Esophagus mucosa (tissue), 1 donor: ENCODE data around the gene MRPL40. TPM values are rescaled to one million over a fixed set of nuclear protein-coding genes. Genes with fewer than 3 reads are reported as not detected.

Source experiments
- ATAC-seq: fragments of 200-7000 bp; cut with Tn5 transposase; one replicate; pipeline ENCODE4 v1.9.1; 2020
- total RNA-seq: library from RNA; stranded (reverse); gene quantifications from one replicate; pipeline ENCODE4 v1.2.4, GENCODE V29; 2023
- donor health status: DM: yes; HTN: yes; CAD: no.

The MRPL40 gene
- 26.4 TPM for total RNA-seq

DNA sequence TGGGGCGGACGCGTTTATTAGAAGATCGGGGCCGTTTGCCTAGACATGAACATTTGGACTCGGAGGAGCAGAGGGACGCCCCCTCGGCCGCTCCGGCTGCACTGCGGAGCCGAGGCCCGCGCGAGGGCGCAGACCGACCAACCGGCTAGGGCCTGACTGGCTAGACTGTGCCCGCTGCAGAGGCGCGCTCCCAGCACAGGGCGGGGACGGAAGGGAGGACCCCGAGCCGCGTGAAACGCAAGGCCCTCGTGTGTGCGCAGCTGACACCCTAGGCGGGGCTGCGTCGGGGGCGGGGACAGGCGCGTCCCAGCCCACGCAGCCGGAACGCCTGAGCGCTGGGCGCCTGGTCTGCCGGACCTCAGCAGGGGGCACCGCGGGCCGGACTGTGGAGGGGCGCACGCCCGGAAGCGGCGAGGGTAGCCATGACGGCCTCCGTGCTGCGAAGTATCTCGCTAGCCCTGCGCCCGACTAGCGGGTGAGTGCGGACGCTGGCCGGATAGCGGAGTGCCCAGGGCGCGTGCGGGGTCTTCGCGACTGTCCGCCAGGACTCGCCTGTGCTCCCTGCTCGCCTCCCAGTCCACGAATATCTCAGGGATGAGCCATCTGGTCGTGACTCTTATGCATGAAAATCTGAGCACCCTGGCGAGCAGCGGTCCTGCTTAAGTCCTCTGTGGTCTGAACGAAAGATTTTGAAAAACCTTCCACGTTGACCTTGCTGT is at the start of gene MRPL40:
MRPL40 (plus strand) TSS at position 413 of the 719 bp plus-strand sequence; CDS start at position 423, 10 bp downstream.
- ATAC-seq = peak; percentile 97

DNA sequence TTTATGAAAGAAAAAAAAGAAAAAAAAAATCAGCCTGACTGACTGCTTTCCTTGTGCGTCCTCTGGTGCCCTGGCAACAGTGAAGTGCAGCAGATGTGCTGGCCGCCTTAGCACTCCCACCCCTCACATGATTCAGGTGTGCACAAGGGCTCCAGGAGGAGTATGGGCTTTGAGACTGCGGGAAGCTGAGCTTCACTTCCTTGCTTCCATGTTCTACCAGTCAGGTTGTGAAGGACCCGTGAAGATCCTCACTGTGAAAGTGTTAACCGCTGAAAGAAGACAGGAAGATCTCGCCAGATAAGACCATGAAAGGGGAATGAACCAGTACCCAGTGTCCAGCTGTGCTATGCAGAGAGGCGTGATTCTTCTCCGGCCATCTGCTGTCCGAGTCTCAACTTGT is 49.1 kb upstream of the MRPL40 start:
- no peak for ATAC-seq

DNA sequence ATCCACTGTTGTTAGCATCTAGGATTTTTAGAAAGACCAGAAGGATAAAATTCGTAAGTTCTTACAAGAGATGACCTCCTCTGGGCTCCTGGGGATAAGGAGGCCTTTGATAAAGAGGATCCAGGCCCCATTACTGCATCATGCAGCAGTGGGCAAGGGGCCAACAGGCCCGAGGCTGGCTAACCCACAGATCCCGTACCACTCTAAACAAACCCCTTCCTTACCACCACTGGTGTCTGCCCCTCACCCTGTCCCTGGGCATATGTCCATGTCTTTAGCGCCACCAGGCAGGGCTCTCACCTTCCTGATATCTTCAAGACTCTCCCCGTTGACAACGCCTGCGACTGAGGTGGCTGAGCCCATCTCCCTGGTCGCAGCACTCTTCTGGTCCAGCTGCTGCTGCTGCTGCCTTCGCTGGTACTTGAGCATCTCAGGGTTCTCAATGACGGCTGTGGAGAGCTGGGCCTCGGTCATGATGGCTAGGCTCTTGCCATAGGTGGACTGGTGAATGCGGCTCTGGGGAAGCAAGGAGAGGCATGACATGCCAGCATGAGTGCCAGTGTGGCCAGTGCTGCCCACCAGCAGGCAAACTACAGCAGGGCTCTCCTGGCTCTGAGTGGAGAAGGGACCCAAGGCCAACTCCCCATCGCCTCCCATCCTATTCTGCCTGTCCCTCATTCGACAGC is 47.0 kb upstream of the MRPL40 start:
- no peak for ATAC-seq

DNA sequence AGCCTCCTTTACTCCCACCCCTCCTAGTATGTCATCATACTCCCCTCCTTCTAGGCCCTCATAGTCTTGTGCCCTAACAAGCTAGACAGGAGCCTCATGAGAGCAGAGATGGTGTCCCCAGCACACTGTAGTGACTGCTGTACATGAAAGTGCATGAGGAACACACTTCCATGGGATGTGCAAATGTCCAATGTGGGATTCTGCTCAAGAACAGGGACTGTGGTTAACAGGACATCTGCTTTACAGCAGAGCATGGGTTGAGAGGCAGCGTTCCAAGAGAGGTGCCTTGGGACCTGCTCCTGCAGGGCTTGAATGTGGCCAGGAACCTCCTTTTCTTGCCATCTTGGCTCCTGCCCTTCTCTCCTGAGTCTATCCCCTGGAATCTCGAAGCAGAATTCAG is 46.1 kb upstream of the MRPL40 start:
- no peak for ATAC-seq

DNA sequence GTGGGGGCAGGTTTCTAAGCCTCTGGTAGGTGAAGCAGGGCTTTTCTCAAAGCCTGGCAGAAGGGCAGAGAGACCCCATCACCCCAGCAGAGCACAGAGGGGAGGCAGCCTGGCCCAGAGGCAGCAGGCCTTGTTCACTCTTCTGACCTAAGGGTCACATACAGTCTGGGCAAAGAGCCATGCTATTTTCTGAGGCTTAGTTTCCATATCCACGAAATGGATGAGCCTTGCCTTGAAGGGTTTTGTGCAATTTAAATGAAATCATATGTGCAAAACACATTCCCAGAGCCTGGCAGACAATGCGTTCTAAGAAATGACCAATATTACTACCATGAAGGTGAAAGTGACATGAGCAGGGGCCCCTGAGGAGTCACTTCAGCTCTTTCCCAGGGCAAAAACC is 45.3 kb upstream of the MRPL40 start:
- ATAC-seq = no peak

DNA sequence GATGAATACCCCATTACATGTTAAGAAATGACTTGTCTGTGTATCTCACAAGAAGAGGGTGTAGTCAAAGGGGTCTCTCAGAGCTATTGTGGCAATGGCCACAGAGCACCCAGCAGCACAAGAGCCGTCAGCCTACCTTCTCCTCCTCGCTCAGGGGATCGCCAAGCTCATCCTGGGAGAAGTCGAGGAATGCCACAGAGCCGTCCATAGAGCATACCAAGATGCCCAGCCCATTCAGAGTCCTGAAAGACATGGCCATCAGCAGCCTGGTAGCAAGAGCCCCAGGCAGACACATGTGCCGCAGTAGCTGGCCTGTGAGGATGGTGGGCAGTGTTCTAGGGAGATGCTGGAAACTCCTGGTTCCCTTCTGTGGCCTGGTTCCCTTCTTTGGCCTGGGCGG is 44.8 kb upstream of the MRPL40 start:
- ATAC-seq = no peak

DNA sequence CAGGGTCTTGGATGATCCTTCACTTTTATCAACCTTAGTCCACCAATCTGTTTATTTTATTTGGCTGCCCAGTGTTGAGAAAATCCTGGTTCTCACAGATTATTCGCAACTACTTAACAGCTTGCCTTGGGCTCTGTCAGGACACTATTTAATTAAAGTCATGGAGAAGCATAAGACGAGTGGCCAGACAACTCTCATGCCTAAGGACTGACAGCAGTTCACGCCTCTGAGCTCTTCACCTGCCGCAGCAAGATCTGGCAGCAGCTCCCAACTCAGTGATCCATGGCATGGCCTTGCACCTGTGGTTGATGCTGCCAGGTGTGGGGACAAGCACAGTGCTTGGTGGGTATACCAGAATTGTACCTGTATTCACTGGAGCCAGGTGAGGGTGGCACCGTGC is 38.6 kb upstream of the MRPL40 start:
- ATAC-seq = no peak

DNA sequence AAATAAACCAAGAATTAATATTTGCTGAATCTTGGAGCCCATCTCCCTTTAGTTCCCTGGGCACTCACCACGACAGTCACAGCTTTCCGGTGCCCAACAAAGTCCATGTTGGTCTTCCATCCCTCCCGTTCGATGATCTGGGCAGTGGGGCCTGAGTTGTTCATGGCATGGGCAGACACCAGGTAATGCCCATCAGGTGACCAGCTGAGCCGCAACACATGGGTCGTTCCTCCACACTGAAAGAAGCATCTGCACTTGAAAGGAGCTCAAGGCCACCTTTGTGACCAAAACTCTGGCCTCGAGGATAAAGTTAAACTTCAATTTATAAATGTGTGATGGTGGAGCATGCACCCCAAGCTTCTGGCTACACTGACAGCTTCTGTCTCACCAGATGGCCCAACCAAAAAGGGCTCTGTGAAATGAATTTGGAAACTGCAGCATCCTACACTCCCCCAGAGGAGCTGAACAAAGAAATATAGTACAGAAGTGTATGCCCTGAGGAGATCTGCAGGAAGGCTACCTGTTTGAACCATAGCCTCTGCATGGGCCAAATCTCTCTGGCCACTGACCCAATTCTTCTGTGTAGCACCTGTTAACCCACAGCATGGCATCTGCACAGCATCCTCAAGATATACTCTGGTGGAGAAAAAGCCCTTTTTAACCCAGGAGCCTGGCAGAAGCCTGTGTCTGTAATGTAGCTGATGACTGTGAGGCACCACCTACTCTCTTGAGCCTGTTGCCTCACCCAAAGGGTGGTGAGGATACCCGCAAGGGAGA is 37.9 kb upstream of the MRPL40 start:
- no peak for ATAC-seq

DNA sequence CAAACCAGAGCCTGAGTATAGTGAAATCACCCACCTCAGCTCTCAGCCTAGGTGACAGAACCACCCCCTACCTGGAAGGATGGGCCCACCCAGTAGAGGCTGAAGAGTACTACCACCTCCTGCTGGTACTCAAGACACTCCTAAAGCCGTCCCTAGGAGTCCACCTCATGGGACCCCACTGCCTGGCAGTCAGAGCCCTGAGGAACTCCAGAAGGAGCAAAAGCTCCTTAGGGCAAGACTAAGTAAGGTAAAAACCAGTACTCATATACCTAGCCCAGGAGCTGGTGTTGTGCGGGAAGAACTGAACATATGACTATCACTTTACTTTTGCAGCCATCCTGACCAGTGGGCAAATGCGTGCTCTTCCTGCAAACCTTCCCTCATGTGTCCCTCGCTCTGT is 37.1 kb upstream of the MRPL40 start:
- no peak for ATAC-seq

DNA sequence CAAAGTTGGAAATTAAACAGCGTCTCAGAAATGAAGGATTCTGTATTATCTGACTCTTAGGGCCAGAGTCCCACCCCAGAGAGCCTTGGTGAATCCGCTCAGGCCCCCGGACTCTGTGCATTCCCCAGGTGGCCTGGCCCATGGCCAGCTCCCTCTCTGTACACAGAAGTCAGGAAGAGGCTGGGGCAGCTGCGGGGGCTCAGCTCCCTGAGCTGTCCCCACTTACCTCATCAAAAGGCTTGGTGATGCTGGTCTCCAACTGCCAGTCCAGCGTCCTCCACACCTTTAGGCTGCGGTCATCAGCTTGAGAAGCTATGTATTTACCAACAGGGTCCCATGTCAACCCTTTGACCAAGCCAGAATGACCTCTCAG is 35.8 kb upstream of the MRPL40 start:
- no peak for ATAC-seq

DNA sequence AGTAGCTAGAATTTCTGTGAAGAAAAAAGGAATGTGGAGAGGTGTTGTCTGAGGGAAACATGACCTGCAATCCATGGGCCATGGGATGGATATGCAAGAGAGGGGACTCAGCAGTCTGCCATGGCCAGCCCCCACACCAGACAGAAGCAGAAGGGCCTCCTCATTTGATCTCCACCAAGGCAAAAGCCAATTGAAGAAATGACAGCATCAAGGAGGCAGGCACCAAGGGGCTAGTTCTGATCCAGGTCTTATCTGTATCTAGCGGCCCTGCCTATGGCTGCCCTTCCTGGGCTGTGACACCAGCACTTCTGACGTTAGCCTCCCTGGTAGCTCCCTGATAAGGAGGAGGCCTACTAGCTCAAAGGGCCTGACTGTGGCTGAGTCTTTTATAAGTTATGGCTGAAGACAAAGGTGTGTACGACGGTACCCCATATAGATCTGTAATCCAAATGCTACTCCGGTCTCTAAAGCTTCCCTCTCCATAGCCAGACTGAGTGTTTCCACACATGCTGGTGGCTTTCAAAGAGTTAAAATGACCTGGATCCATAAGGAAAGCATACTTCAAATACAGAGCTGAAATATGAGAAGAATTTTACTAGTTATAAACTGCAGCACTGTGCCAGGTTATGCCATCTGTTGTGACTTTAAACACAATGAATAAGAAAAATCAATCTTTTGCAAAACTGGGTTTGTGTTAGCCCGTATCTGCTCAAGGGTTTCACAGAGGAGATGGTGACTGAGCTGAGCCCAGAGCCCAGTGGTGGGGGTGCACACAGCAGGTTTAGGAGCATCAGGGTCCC is 35.2 kb upstream of the MRPL40 start:
- no peak for ATAC-seq

DNA sequence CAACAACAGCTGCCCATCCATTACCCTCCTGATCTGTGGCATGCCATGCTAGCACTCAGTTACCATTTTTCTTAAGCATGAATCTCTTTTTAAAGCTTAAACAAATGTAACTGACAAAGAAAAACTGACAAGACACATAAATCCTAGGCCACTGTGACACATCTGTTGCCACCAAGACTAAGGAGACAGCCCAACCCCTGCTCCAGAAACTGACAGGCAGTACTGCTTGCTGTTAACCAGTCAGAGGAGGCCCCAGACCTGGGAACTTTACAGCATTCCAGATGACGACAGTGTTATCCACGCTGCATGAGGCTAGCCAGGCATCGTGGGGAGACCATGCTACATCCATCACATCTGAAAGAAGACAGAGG is 34.6 kb upstream of the MRPL40 start:
- no peak for ATAC-seq

DNA sequence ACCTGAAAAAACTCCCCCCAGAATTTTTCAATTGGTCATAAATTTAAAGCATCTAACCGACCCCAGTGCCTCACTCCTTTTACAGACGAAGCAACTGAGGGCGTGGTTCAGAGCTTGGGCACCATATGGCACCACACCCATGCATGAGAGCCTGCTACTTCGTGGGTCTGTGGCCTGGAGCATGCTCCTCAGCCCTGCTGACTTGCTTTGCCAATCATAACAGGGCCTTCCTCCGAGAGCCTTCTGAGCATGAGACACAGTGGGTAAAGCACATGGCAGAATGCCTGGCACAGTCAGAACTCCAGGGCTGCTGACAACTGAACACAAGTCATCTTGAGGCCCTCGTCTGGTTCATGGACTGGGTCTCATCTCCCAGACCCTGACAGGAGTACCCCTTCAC is 34.1 kb upstream of the MRPL40 start:
- ATAC-seq = no peak

DNA sequence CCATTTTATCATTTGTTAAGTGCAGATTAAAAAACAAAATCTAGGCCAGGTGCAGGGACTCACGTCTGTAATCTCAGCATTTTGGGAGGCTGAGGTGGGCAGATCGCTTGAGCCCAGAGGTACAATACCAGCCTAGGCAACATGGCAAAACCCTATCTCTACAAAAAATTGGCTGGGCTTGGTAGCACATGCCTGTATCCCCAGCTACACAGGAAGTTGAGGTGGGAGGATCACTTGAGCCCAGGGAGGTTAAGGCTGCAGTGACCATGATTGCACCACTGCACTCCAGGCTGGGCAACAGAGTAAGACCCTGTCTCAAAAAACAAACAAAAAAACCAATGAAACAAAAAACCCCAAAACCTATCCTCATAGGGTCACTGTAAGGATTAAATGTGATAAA is 33.7 kb upstream of the MRPL40 start:
- ATAC-seq = no peak

DNA sequence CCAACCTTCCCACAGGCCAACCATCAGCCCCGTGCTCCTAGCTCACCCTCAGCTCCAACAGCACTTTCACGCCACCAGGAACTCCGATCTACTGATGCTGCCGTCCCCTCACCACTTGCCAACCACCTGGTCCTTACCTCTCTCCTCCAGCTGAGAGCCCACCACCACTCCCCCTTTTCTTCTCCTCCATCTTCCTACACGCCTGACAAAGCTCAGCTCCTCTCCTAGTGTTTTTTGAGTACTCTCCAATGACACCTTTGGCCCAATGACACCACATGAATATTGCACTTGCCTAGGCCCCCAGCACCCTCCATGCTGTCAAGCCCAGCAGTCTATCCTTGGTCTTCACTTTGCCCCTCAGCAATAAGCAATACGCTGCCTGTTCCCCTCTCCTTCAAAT is 31.5 kb upstream of the MRPL40 start:
- no peak for ATAC-seq

DNA sequence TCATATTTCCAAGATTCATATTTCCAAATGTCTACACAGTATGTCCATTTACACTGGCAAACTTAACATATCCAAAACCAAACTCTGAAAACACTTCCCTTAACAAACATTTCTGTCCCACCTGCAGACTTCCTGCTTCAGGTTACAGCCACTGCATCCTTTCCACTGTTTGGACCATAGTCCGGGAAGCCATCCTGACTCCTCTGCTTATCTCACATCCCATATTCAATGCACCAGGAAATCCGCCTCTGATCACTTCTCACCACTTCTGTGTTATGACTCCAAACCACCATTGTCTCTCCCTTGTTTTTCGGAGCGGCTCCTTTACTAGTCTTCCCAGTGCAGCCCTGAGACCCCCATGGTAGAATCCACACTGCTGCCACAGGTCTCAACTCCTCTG is 30.9 kb upstream of the MRPL40 start:
- ATAC-seq = no peak

DNA sequence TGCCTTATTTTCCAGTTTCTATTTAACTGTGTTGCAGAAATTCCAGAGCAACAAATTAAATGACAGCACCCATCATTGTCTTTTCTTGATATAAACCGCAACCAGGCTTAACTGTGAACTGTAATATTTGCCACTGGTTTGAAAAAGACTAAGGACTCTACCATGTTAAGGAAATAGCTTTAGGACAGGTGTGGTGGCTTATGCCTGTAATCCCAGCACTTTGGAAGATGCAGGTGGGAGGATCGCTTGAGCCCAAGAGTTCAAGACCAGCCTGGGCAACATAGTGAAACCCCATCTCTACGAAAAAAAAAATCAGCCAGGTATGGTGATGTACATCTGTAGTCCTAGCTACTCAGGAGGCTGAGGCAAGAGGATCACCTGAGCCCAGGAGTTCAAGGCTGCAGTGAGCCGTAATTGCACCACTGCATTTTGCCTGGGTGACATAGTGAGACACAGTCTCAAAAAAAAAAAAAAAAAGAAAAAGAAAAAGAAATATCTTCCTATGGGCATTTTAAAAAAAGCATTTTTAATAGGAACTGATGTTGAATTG is 29.6 kb upstream of the MRPL40 start:
- ATAC-seq = no peak

DNA sequence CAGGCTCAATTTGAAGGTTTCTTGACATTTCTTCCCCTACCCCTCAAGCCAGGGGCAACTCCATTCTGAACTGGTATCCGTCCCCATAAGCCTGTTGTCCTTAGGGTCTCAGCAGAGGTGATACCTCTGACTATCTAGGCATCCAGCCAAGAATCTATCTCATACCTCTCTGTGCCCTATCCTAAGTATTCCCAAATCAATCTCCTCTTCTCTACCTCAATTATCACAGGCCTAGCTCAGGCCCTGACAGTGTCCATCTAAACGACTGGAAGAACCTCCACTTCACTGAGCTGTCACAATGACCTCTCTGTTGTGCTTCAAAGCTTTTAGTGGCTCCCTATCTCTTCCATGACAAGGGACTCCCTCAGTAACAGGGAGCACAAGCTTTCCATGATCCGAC is 27.7 kb upstream of the MRPL40 start:
- ATAC-seq = no peak

DNA sequence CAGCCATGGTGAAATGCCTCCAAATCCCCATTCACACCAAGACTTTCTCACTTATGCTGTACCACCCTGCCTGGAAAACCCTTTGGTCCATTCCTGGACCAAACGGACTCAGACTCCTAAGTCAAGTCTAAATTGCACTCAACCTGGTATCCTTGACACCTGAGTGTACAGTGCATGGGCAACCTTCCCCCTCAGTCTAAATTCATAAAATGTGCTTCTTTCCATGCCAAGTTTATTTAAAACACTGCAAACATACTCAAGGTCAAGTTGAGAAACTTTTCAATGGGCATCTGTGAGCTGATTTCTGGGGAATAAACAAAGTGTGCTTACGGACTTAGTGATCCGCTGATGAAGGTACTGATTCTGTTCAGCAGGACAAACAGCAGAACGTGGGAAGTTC is 27.2 kb upstream of the MRPL40 start:
- no peak for ATAC-seq

DNA sequence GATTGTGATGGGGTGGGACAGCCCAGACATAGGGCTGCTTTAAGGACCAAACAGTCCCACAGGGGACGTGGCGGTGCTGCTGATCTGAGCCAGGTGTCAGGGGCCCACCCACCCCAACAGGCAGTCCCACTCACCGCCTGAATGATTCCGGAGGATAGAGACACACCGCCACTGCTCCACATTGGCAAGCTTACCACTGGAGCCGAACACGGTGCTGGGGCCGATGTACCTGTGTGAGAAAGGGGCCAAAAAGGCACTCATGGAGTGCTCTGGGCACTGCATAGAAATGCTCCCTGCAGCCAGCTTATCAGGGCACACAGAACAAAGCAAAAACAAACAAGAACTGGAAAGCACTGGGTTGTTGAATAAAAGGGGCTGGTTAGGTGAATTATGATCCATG is 26.7 kb upstream of the MRPL40 start:
- ATAC-seq = no peak

DNA sequence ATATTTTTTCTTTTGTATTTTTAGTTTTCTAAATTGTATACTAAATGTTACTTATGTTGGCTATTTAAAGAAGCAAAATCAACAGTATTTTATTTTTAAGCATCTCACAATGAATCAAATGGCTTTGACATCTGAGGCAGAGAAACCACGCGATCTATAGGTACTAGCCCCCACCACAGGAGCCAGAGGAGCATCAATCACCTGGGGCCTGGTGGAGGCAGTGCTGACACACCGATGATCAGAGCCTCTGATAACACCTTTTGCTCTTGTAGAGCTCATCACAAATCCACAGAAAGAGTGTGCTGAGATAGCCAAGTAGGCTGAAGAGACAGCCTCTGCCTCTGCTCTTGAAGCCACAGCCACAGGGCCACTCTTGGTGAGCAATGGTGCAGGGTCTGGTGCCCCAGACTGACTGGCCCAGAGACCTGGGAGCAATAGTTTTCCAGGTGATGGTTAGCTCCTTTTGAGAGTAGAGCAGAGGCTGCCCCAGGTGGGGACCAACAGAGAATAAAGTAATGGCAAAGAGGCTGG is 26.0 kb upstream of the MRPL40 start:
- ATAC-seq = no peak

DNA sequence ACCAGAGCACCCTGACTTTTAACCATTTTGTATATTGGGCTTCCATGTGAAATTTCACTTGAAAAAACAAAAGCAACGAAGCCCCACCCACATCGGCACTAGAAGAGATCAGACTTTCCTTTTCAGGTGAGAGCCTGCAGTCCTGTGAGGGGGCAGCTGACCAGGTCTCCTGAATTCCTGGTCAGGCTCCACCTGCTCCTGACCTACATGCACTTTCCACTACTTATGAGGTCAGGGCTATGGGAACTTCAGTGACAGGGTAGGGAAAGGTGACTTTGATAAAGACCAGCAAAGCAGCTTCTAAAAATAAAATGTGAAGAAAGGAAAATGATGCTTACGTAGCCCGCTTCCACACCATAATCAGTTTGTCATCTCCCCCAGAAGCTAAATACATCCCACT is 25.5 kb upstream of the MRPL40 start:
- no peak for ATAC-seq
